ENCODE results near the gene COQ3. TPM values are rescaled to one million over a fixed set of nuclear protein-coding genes. Genes with fewer than 3 reads are reported as not detected.
A peak's percentile ranks its signal among the peaks of the same experiment; 100 is the strongest.

The COQ3 gene, protein sequence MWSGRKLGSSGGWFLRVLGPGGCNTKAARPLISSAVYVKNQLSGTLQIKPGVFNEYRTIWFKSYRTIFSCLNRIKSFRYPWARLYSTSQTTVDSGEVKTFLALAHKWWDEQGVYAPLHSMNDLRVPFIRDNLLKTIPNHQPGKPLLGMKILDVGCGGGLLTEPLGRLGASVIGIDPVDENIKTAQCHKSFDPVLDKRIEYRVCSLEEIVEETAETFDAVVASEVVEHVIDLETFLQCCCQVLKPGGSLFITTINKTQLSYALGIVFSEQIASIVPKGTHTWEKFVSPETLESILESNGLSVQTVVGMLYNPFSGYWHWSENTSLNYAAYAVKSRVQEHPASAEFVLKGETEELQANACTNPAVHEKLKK
- 19.0 and 21.5 TPM in 2 replicates for total RNA-seq (2014; rRNA removed; shearing (Covaris generic))

DNA sequence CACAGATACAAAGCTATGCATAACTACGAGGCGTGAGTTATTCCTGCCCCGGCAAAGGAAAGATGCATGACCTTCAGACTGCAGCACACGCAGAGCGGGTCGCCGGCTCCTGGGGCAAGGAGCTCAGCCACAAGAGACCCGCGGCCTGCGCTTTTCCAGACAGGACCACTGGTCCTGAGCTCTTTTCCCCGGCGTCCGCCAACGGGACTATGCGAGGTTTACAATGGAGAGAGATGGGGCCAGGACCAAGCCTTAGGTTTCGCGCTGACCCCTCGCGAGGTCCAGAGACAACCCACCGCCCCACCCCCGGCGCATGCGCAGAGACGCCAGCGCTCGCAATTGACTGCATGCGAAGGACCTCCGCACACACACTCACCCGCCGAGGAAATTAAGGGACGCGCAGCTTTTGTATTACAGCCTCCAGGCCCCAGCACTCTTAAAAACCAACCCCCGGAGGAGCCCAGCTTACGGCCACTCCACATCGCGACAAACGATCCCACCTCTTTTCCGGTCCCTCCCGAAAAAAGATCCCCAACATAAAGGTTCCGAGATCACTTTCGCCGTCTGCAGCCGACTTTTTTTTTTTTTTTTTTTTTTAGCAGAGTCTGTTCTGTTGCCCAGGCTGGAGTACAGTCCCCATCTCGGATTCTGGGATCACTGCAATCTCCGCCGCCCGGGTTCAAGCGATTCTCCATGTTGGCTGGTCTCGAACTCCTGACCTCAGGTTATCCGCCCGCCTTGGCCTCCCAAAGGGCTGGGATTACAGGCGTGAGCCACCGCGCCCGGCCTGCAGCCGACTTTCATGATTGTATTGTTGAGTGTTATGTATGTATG is at the start of gene COQ3:
TSS of gene COQ3 (minus strand) at position 498 of the 834 bp plus-strand sequence. CDS start at position 482, 16 bp downstream.
- DNase-seq (ENCODE audit: low spot score), result peak; percentile 47

DNA sequence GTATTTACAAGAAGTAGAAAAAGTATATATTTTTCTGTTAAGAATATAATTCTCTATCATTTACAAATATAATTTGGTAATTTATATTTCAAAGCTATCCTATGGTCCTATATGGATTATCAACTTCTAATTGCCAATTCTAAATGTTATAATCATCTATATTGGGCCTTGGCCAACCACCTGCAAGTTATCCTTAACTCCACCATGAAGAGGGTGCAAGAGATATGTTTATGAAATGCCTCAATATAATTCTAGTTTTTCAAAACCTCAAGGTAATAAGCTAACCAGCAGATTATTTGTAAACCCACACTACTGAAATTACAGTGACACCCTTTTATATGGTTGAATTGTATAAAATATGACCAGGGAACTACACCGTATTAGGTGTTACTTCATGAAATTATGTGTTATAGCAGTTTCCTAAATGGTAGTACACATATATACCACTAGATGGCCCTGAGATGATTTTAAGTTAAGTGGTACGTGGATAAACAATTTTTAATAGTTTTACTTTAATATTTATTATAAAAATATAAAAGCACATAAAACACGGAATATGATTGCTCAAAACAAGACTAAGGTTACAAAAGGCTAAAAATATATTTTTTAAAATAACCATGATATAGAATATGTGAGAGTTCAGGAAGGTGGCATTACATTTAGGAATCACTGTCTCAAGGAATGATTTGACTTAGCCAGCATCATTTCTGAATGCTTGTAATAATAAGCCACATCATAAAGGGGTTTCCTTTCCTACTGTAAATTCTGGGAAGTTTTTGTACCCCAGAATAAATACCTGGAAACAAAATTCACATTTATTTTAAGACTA is 40.9 kb upstream of the COQ3 start:
- DNase-seq (ENCODE audit: low spot score), result no peak

DNA sequence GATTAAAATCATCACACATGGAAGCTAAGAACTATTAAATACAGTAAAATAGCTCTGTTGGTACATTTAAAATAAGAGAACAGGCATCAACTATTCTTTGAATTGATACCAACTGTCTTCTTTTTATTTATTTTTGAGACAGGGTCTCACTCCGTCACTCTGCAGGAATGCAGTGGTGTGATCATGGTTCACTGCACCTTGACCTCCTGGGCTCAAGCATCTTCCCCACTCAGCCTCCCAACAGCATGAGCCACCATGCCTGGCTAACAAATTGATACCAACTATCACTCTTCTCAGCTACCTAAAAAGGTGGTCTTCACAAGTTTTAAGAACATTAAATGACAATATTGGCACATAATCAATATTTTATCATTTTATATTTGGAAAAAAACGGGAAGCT is 38.9 kb upstream of the COQ3 start:
- DNase-seq (ENCODE audit: low spot score), result no peak

DNA sequence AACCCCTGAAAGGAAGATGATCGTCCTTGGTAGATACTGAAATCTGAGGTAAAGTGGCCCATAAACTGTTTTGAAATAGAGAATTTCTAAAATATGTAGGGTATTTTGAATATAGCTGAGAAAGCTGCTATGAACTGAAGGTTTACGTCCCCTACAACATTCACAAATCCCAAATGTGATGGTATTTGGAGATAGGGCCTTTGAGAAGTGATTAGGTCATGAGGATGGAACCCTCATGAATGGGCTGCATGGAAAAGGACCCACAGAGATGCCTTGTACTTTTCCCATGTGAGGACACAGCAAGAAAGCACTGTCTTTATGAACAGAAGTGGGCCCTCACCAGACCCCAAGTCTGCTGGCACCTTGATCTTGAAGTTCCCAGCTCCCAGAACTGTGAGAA is 37.9 kb upstream of the COQ3 start:
- no peak for DNase-seq (ENCODE audit: low spot score)

DNA sequence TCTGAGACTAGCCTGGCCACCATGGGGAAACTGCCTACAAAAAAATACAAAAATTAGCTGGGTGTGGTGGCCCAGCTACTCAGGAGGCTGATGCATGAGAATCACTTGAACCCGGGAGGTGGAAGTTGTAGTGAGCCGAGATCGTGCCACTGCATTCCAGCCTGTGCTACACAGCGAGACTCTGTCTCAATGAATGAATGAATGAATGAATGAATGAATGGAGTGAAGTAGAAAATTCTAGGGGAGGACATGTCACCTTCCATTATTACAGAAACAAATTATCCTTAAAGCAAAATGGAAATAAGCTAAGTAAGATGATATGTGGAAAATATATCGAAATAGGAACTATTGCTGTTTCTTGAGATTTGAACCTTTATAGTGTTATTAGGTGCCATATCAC is 34.0 kb upstream of the COQ3 start:
- DNase-seq (ENCODE audit: low spot score), result no peak

DNA sequence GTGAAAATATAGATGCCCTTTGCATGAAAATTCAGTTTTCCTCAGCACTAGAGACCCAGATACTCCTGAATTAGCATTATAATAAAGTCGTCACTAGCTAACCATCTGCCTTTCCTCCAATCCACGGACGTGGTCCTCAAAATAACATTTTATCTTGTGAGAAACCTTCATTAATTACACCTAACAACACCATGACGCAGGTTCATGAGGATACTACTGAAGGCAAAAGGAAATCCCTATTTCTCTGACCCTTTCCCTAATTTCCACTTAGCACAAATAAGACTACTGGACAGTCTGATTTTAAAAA is 32.4 kb upstream of the COQ3 start:
- no peak for DNase-seq (ENCODE audit: low spot score)

DNA sequence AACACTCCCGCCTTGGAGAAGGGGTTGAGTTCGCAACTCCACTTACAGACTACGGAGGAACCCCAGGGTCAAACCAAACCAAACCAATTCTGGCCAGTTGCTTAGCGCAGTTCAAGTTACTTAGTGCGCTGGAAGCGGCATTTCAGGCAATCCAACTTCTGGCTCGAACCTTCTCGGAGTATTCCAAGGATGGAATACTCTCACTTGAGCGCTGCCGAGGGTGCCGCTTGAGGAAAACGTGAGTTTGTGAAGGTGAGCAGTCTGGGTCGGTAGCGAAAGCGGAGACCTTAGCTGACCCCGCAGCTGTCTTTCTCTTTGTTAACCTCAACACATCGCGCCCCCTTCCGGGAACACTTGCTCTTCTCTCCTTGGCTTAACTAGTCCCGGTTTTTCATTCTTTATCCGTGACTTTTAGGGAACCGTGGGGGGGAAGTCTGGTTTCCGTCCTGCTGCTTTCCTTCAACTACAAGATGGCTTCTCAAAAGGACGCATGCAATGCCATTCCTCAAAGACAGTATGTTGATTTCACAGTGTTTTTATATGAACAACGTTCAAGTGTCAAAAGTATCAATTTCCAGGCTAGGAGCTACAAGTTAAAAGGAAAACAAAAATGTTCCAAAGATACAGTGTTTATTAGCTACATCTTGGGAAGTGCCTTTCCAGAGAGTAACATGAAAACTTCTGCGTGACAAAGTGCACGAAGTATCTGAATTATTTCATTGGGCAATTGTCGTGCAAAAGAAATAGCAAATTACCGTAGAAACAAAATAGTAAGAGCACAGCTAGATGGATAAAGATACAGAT is 31.9 kb upstream of the COQ3 start:
- peak; percentile 74 for DNase-seq (ENCODE audit: low spot score)

DNA sequence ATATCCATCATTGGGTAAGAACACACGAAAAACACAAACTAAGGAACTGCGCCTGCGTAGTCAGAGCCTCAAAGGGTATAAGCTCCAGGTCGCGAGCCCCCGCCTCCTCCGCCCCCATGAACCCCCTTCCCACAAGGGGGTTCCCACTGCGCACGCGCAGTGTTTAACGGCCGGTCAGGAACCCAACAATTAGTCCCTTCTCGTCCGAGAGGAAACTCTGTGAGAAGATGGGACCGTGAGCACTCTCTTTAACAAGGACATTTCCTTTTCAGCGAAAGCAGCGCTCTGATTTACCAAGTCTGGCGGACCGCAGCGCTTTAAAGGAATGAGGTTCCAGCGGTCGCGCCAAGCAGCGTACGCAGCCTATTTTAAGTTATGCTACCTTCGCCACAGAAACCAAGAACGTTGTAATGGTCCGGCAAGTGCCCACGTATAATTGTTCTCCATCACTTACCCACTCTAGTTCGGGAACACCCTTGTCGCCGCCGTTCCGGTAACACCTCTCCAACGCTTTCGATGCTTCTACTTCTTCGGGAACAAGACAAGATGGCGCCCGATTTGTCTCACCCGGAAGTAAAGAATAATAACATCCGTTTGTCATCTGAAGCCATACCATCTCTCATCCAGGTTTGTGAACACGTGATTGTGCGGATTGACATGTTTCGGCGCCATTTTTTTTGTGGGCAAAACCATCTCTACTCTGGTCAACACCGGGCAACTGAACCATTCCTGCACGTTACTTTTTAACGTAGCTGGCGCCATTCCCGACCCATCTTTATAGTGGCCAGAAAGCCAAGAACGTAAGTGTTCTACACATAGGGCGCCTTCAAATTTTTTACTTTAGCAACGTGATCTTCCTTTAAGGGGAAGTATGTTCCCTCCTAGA is 31.0 kb upstream of the COQ3 start, which contains the start of gene PNISR:
TSS of gene PNISR (minus strand) at position 548 of the 886 bp plus-strand sequence. CDS start 10,649 bp downstream, outside the sequence.
- peak; percentile 95 for DNase-seq (ENCODE audit: low spot score)

DNA sequence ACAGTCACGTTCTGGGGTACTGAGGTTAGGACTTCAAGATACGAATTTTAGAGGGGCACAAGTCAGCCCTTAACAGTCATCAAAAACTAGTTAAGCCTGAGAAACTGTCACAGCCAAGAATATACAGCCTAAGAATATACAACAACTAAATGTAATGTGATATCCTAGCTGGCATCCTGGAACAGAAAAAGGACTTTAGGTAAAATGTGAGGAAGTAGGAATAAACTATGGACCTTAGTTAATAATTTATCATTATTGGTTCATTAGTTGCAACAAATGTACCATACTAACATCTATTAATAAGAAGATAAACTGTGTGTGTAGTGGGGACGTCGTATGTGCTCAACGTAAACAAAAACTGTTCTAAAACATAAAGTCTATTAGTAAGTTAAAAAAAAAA is 30.0 kb upstream of the COQ3 start:
- DNase-seq (ENCODE audit: low spot score), result no peak

DNA sequence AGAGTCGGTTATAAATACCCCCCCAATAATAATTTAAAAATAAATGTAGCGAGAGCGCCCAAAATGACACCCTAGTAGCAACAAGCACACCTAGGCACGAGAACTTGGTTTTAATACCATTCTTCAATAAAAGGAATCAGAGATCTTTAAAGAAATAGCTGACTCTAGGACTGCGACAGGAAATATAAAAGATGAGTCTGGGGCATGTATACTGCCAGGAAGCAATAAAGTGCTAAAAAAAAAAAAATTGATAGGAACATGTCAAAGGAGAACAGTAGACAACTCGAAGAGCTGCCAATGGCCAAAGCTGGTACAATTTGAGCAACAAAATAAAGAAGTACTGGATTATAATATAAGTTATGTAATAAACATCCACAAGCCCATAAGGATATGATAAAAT is 28.9 kb upstream of the COQ3 start:
- DNase-seq (ENCODE audit: low spot score), result no peak

DNA sequence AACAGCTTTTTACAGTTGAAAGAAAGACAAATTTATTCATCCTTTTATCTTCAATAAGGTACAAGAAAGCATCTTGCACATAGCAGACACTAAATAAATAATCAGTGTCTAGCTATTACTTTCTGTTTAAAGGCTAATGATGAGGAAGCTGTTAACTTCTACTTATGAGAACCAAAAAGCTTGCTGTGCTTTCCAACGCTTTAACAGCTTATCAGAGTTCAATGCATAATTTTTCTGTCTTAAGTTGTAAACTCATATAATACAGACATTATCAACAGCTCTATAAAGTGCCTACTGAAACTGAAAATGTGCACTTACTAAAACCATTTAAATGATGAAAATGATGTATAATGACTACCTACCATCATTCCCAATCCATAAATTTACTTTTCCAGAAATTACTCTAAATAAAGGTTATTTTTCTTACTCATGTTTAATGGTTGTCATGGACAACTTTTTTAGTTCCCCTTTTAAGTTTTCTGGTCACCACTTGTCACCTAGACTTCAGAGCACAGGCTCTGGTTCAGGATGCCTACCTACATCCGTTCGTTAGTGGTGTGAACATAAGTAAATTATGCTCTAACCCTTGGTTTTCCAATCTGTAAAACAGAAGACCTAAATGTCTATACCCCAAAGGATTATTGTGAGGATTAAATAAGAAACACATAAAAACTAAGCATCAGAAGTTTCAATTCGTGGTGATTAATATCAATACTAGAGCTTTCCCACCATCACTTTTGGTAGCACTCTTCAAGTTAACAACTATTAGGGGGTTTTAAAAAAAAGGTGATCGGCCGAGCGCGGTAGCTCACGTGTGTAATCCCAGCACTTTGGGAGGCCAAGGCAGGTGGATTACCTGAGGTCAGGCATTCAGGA is 23.1 kb upstream of the COQ3 start:
- no peak for DNase-seq (ENCODE audit: low spot score)

DNA sequence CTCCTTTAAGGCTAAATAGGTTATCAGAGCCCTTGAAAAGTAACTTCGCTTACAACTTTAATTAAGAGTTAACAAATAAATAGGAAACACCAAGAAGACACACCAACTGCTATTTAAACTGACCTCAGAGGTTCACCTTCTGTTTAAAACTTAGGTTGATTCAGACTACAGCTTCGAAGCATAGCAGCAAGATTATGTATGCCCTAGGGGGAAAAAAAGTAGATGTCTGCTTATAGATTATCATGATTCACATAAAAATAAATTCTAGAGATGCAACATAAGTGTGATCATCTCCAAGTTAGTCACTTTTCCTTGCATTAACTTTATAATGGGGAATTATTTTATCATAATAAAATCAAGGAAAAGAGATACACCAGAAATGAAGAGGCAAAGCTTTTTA is 22.2 kb upstream of the COQ3 start:
- no peak for DNase-seq (ENCODE audit: low spot score)

DNA sequence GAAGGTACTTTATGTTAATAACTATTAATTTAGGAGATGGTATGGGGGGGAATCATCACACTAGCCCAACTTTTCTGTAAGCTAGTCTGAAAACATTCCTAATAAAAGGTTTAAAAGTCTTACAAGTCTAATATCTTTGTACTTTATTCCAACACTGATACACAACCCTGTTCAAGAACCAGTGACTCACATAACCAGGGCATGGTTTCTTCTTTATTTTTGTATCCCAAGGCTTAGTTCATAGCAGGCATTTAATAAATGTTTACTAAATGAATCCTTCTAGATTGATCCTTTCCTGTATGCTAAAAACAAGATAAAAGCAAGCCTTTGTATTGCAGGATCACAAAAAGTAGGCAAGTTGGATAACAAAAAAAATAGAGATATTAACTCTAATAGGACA is 21.5 kb upstream of the COQ3 start:
- DNase-seq (ENCODE audit: low spot score), result no peak

DNA sequence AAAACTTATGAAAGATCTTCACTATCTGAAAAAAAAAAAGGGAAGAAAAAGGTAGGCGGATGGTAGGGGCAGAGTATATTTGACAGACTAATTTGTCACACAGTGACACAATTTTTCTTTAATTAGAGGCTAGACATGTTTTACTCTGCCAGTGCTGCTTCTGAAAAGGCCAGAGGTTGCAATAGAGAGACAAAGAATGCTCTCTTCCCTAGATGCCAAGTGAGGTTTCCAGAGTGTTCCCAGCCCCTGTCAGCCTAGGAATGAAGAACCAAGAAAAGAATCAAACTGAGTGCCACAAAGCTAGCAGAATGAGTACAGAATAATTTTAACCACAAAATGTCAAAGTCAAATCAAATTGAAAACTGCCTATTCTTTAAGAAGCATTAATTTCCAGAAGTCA is 18.1 kb upstream of the COQ3 start:
- DNase-seq (ENCODE audit: low spot score), result no peak

DNA sequence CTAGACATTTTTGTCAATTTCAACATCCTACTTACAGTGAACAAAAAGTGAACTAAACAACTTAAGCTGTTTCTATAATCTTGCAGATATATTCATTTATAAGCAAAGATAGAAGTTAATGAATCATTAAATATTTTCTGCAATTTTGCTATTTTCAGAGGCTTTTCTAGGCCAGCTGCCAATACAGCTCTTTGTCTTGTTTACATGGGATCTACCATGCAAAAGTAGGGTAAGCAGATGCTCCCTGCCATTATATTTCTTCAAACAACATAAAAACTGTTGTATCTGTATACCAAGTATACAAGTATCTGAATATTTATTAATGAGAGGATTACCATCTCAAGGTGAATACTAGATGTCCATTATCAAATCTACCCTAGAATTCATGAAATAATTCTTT is 15.7 kb upstream of the COQ3 start:
- DNase-seq (ENCODE audit: low spot score), result no peak

DNA sequence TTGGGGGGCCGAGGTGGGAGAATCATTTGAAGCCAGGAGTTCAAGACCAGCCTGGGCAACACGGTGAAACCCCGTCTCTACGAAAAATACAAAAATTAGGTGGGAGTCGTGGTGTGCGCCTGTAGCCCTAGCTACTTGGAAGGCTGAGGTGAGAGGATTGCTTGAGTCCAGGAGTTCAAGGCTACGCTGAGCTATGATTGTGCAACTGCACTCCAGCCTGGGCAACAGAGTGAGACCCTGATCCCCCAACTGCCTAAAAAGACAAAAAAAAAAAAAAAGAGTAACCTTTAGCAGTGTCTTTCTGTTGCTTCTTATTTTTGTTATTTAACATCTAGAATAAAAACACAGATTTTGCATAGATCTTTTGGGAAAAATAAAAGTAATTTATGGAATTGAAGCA is 13.1 kb upstream of the COQ3 start:
- no peak for DNase-seq (ENCODE audit: low spot score)

DNA sequence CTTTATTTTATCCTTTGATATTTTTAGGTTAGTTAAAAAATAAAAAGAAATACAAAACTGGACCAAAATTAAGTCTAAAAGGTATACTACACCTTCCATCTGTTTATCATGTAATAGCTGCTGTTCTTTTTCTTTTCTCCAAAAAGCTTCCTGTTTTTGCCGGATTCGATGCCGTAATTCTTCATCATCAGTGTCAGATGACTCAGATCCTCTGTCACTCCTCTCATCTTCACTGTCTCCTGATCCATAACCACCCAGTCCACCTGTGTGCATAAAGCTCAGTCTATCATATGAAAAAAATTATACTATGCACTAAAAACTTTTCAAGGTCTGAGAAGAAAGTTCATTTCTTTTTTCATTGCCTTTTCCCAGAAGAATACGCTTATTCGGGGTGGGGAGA is 8.5 kb upstream of the COQ3 start:
- no peak for DNase-seq (ENCODE audit: low spot score)

DNA sequence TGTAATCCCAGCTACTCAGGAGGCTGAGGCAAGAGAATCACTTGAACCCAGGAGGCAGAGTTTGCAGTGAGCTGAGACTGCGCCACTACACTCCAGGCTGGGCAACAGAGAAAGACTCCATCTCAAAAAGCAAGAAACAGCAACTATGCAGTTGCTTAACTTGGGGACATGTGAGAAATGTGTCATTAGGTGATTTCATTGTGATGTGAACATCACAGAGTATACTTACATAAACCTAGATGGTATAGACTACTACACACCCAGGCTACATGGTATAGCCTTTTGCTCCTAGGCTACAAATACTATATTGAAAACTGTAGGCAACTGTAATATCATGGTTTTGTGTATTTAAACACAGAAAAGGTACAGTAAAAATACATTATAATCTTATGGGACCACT is 3.3 kb upstream of the COQ3 start:
- DNase-seq (ENCODE audit: low spot score), result no peak

DNA sequence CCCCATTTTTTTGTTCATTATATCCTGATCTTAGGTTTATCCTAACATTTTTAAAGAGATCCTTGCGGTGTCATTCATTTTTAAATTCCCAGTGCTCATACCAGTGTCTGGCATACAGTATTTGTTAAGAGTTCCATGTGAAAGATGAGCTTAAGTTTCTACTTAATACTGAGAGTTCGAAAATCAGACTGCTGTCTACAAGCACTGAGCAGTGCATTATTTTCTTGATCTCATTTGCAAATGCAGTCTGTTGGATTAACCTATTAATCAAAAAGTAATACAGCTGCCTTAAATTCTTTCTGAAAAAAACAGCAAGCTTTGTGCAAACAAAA is 663 bp downstream of the COQ3 start:
- no peak for DNase-seq (ENCODE audit: low spot score)

DNA sequence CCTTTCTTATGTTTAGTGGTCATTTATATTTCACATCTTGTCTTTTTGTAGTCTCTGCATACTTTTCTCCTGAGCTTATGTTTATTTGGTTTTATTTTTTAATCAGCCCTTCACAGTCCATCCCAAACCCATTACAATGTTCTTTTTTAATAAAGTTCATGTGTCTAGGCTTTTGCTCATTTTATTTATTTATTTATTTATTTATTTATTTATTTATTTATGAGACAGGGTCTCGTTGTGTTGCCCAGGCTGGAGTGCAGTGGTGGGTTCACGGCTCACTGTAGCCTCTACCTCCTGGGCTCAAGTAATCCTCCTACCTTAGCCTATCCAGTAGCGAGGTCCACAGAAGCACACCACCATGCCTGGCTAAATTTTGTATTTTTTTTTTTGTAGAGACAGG is 3.1 kb downstream of the COQ3 start:
- no peak for DNase-seq (ENCODE audit: low spot score)

All from H4 (cell line).